Neural cell (in vitro differentiated cells): ENCODE measurements around the gene RELL2. TPM values are rescaled to one million over a fixed set of nuclear protein-coding genes. Genes with fewer than 3 reads are reported as not detected.

Experiments used
- H2AFZ ChIP-seq: fragments of 200-600, 300-800 bp; sonication (generic), shearing (Covaris generic); 2 replicates; pipeline ENCODE4 v1.6.0; 2014; ENCODE audit warnings: low read depth, mild to moderate bottlenecking, antibody characterized with exemption, low read length, moderate library complexity
- H3F3A ChIP-seq: fragments of 200-600 bp; shearing (Covaris generic); 2 replicates; pipeline ENCODE4 v1.6.1; 2016; ENCODE audit warnings: mild to moderate bottlenecking, moderate library complexity, mixed read lengths, antibody characterized with exemption, low read length; ENCODE audit not compliant: insufficient read depth, poor library complexity, severe bottlenecking
- H3K27ac ChIP-seq: fragments of 200-600, 300-800 bp; sonication (generic), shearing (Covaris generic); 2 replicates; pipeline ENCODE4 v1.5.1; 2014; ENCODE audit warnings: mild to moderate bottlenecking, low read length, moderate library complexity
- H3K27me3 ChIP-seq: fragments of 300-800, 200-600 bp; sonication (generic), shearing (Covaris generic); 2 replicates; pipeline ENCODE4 v1.6.0; 2014; ENCODE audit warnings: mild to moderate bottlenecking, low read depth, low read length, moderate library complexity; ENCODE audit not compliant: insufficient read depth
- H3K36me3 ChIP-seq: fragments of 300-800, 200-600 bp; sonication (generic), shearing (Covaris generic); 2 replicates; pipeline ENCODE4 v1.5.1; 2014; ENCODE audit warnings: mild to moderate bottlenecking, antibody characterized with exemption, low read length, moderate library complexity; ENCODE audit not compliant: insufficient read depth
- H3K4me2 ChIP-seq: fragments of 300-800, 200-600 bp; sonication (generic), shearing (Covaris generic); 2 replicates; pipeline ENCODE4 v1.6.0; 2014; ENCODE audit warnings: mild to moderate bottlenecking, low read length
- H3K4me3 ChIP-seq: fragments of 300-800, 200-600 bp; sonication (generic), shearing (Covaris generic); 2 replicates; pipeline ENCODE4 v1.5.1; 2014; ENCODE audit warnings: mild to moderate bottlenecking, low read length, moderate library complexity
- H3K79me2 ChIP-seq: fragments of 200-600 bp; shearing (Covaris generic); replicated peaks from 2 replicates; pipeline ENCODE4 v1.6.0; 2014; ENCODE audit warnings: mild to moderate bottlenecking, low read length, moderate library complexity; ENCODE audit not compliant: insufficient read depth
- H3K9ac ChIP-seq: fragments of 300-800, 200-600 bp; sonication (generic), shearing (Covaris generic); 2 replicates; pipeline ENCODE4 v1.6.1; 2016; ENCODE audit warnings: mild to moderate bottlenecking, low read length, mixed read lengths
- H3K9me2 ChIP-seq: fragments of 200-600 bp; shearing (Covaris generic); 2 replicates; pipeline ENCODE4 v1.6.1; 2016; ENCODE audit warnings: mild to moderate bottlenecking, low read length, mixed read lengths; ENCODE audit not compliant: insufficient read depth
- H3K9me3 ChIP-seq: fragments of 200-600, 300-800 bp; sonication (generic), shearing (Covaris generic); 2 replicates; pipeline ENCODE4 v1.6.1; 2016; ENCODE audit warnings: mild to moderate bottlenecking, mixed run types, low read length, moderate library complexity, mixed read lengths
- H4K20me1 ChIP-seq: fragments of 200-600 bp; shearing (Covaris generic); 2 replicates; pipeline ENCODE4 v1.6.1; 2016; ENCODE audit warnings: mild to moderate bottlenecking, mixed run types; ENCODE audit not compliant: insufficient read depth
- EP300 ChIP-seq: fragments of 450-650 bp; conservative IDR thresholded peaks from 2 replicates; pipeline ENCODE4 v1.6.1; 2014; ENCODE audit warnings: antibody characterized with exemption, mild to moderate bottlenecking, moderate library complexity; ENCODE audit not compliant: poor library complexity, severe bottlenecking
- EZH2 ChIP-seq: fragments of 200-600, 300-800 bp; shearing (Covaris generic), sonication (generic); IDR thresholded peaks from 2 replicates; pipeline ENCODE4 v1.6.1; 2014; ENCODE audit warnings: antibody characterized with exemption, low read length, borderline replicate concordance, mild to moderate bottlenecking; ENCODE audit not compliant: insufficient read depth, poor library complexity, severe bottlenecking
- MXI1 ChIP-seq: fragments of 450-650 bp; conservative IDR thresholded peaks from 2 replicates; pipeline ENCODE4 v1.6.1; 2014; ENCODE audit warnings: antibody characterized with exemption, mild to moderate bottlenecking; ENCODE audit not compliant: poor library complexity, severe bottlenecking
- POLR2AphosphoS5 ChIP-seq: IDR thresholded peaks from 2 replicates; pipeline ENCODE4 v1.6.1; 2012
- RAD21 ChIP-seq: fragments of 450-650 bp; conservative IDR thresholded peaks from 2 replicates; pipeline ENCODE4 v1.6.1; 2014; ENCODE audit warnings: antibody characterized with exemption, mild to moderate bottlenecking, moderate library complexity
- SMC3 ChIP-seq: fragments of 450-650 bp; conservative IDR thresholded peaks from 2 replicates; pipeline ENCODE4 v1.6.1; 2014; ENCODE audit warnings: antibody characterized with exemption, mild to moderate bottlenecking, moderate library complexity; ENCODE audit not compliant: poor library complexity
- TAF1 ChIP-seq: IDR thresholded peaks from 2 replicates; pipeline ENCODE4 v1.6.1; 2012; ENCODE audit warnings: low read depth
- polyA plus RNA-seq: library from polyadenylated mRNA; depleted of rRNA; stranded (reverse); fragments of >200 nt; gene quantifications from 2 replicates; pipeline ENCODE4 v1.2.3, GENCODE V29; 2014
- TF ChIP-seq, protein P1 (sequence below): fragments of 450-650 bp; IDR thresholded peaks from 2 replicates; pipeline ENCODE4 v1.5.1; 2014; ENCODE audit warnings: antibody characterized with exemption, mild to moderate bottlenecking, moderate library complexity; ENCODE audit not compliant: poor library complexity, severe bottlenecking
- TF ChIP-seq, protein P2 (sequence below): IDR thresholded peaks from 2 replicates; pipeline ENCODE4 v1.6.1; 2012; ENCODE audit warnings: borderline replicate concordance

Gene RELL2
- polyA plus RNA-seq, 1 donor from 2014 or later = 44.9 TPM

DNA sequence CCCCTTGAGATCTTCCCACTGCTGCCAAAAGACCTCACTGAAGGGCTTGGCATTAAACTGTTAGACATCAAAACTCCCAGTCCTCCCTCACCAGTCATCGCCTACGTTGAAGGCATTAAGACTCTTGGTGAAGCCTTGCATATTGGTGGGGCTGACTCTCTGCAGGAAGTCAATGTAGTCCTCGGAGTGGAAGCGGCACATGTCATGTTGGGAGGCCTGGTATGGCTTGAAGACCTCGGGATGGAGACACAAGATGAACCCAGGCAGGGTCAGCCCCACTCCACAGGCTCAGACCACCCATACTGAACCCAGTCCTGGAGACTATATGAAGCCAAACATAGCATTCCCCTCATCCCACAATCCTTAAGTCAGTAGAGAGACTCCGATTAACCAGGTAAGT, 2.1 kb upstream of the RELL2 start:
- no peak overlapping the region for H3K27ac ChIP-seq
- H3F3A ChIP-seq = no peaks in the 10 kb centered on the region
- no peaks in the 10 kb centered on the region for H3K27me3 ChIP-seq
- no peak for TF ChIP-seq EP300
- no peak for TF ChIP-seq TAF1
- TF ChIP-seq EZH2 = no peak
- no peak for TF ChIP-seq POLR2AphosphoS5
- TF ChIP-seq, protein P1, sequence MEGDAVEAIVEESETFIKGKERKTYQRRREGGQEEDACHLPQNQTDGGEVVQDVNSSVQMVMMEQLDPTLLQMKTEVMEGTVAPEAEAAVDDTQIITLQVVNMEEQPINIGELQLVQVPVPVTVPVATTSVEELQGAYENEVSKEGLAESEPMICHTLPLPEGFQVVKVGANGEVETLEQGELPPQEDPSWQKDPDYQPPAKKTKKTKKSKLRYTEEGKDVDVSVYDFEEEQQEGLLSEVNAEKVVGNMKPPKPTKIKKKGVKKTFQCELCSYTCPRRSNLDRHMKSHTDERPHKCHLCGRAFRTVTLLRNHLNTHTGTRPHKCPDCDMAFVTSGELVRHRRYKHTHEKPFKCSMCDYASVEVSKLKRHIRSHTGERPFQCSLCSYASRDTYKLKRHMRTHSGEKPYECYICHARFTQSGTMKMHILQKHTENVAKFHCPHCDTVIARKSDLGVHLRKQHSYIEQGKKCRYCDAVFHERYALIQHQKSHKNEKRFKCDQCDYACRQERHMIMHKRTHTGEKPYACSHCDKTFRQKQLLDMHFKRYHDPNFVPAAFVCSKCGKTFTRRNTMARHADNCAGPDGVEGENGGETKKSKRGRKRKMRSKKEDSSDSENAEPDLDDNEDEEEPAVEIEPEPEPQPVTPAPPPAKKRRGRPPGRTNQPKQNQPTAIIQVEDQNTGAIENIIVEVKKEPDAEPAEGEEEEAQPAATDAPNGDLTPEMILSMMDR = no peak
- no peak for TF ChIP-seq MXI1
- TF ChIP-seq, protein P2, sequence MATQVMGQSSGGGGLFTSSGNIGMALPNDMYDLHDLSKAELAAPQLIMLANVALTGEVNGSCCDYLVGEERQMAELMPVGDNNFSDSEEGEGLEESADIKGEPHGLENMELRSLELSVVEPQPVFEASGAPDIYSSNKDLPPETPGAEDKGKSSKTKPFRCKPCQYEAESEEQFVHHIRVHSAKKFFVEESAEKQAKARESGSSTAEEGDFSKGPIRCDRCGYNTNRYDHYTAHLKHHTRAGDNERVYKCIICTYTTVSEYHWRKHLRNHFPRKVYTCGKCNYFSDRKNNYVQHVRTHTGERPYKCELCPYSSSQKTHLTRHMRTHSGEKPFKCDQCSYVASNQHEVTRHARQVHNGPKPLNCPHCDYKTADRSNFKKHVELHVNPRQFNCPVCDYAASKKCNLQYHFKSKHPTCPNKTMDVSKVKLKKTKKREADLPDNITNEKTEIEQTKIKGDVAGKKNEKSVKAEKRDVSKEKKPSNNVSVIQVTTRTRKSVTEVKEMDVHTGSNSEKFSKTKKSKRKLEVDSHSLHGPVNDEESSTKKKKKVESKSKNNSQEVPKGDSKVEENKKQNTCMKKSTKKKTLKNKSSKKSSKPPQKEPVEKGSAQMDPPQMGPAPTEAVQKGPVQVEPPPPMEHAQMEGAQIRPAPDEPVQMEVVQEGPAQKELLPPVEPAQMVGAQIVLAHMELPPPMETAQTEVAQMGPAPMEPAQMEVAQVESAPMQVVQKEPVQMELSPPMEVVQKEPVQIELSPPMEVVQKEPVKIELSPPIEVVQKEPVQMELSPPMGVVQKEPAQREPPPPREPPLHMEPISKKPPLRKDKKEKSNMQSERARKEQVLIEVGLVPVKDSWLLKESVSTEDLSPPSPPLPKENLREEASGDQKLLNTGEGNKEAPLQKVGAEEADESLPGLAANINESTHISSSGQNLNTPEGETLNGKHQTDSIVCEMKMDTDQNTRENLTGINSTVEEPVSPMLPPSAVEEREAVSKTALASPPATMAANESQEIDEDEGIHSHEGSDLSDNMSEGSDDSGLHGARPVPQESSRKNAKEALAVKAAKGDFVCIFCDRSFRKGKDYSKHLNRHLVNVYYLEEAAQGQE = no peak
- no peaks in the 10 kb centered on the region for H3K9me2 ChIP-seq
- no peak overlapping the region for H2AFZ ChIP-seq
- H3K79me2 ChIP-seq = peaks cover 25% of the 10 kb centered on the region
- H3K4me3 ChIP-seq = peak overlapping the region; percentile 83
- H3K4me2 ChIP-seq = no peak overlapping the region
- no peak overlapping the region for H3K9ac ChIP-seq
- H3K36me3 ChIP-seq = peaks cover 10% of the 10 kb centered on the region
- no peaks in the 10 kb centered on the region for H3K9me3 ChIP-seq
- no peaks in the 10 kb centered on the region for H4K20me1 ChIP-seq

DNA sequence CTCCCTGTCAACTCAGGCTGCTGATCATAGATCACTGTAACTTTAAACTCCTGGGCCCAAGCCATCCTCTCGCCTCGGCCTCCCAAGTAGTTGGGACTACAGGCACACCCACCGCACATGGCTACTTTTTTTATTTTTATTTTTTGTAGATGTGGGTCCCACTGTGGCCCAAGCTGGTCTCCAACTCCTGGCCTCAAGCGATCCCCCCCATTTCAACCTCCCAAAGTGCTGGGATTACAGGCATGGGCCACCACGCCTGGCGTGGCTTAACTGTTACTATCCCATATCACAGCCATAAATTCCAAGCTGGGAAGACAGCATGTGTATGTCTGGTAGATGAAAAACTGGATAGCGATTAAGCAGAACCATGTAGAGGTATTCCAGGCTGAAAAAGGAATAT, 1.2 kb upstream of the RELL2 start:
- peaks cover 25% of the 10 kb centered on the region for H3K79me2 ChIP-seq
- H3F3A ChIP-seq = no peaks in the 10 kb centered on the region
- no peak overlapping the region for H2AFZ ChIP-seq
- H3K9ac ChIP-seq = peak overlapping the region; percentile 88
- H3K9me3 ChIP-seq = no peaks in the 10 kb centered on the region
- H3K4me3 ChIP-seq = peak overlapping the region; percentile 83
- H3K27ac ChIP-seq = no peak overlapping the region
- no peaks in the 10 kb centered on the region for H3K27me3 ChIP-seq
- H3K9me2 ChIP-seq = no peaks in the 10 kb centered on the region
- TF ChIP-seq EZH2 (no peak), MXI1 (no peak), POLR2AphosphoS5 (no peak), SMC3 (no peak), TAF1 (no peak), EP300 (no peak), RAD21 (no peak)
- TF ChIP-seq, protein P2 = no peak
- TF ChIP-seq, protein P1 = no peak
- peaks cover 9% of the 10 kb centered on the region for H3K36me3 ChIP-seq
- no peaks in the 10 kb centered on the region for H4K20me1 ChIP-seq
- peak overlapping the region; percentile 79 for H3K4me2 ChIP-seq
